ENCODE measurements around the gene EZH1.

DNA sequence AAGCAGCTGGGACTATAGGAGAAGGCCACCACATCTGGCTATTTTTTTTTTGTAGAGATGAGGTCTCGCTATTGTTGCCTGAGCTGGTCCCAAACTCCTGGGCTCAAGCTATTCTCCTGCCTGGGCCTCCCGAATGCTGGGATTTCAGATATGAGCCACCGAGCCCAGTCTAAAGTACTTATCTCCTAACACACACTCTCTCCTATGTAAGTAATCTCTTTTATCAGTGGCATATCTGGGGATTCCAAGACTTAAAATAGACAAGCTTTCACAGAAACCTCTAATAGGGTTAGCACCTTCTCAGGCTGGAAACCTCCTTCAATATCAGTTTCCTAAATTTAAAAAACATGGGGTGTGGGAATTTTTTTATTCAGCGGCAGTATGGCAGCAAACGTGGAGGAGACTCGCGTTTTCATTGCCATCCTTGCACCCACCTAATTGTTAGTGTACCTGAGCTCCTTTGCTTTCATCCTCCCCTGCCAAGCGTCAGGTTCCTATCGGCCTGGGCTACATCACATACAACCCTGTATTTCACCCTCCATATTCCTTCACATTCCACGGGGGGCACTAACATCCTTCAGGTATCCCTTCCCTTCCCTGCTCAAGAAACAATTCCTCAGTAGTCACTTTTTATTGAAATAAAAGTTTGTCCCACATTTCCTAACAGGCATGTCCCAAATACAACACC is 1.1 kb downstream of the EZH1 start:
- TF ChIP-seq POLR2A (IDR thresholded peaks at IDR 0.05; ENCODE audit: low read length) (no peak), GATA1 (IDR thresholded peaks at IDR 0.05; ENCODE audit: low read depth, low read length) (no peak)

Measured in erythroblast (primary cell).